Transverse colon (tissue), 4 donors: Measurements from ENCODE around the gene ARHGAP18.

ENCODE experiments used
- CTCF ChIP-seq, 5 experiments: fragments of 200-600 bp in 3 of 5; fragments of 450-650 bp in 2 of 5; sonication (generic) in 3 of 5; IDR thresholded peaks; 1 replicate in 2 of 5; 2 replicates in 3 of 5; pipeline ENCODE4 v1.5.1; 2016 to 2017; ENCODE audit warnings: antibody characterized with exemption in 5 of 5, inconsistent platforms in 3 of 5, mild to moderate bottlenecking in 2 of 5, moderate library complexity in 1 of 5
- POLR2A ChIP-seq: fragments of 450-650 bp; IDR thresholded peaks from one replicate; pipeline ENCODE4 v1.6.1; 2016; ENCODE audit warnings: antibody characterized with exemption, mild to moderate bottlenecking, moderate library complexity
- POLR2AphosphoS5 ChIP-seq, 3 donors: sonication (generic); formaldehyde crosslinking; IDR thresholded peaks; one replicate each; pipeline ENCODE4 v1.6.1; 2016; ENCODE audit warnings: antibody characterized with exemption in 3 of 3

GRCh38 chr6:129605967-129606366 lies 104.0 kb downstream of the ARHGAP18 start:
- TF ChIP-seq CTCF (IDR thresholded peaks at IDR 0.05) (no peak), POLR2AphosphoS5 (IDR thresholded peaks at IDR 0.05) (no peak), POLR2A (no peak)
